Left colon (tissue), 2 donors: ENCODE data around the gene GLUD1. TPM values are rescaled to one million over a fixed set of nuclear protein-coding genes. Genes with fewer than 3 reads are reported as not detected.
"Not testable (repeated sequence)": the region's sequence is repeated elsewhere in the genome, so short reads cannot be mapped to it uniquely, and the experiment has no call there.

Experiments
- ATAC-seq: fragments of 200-7000 bp; cut with Tn5 transposase; one replicate; pipeline ENCODE4 v1.9.1; 2020; ENCODE audit warnings: mild to moderate bottlenecking, moderate library complexity
- DNase-seq, 2 donors: peaks; one replicate each; pipeline ENCODE4 v3.0.0-alpha.2; 2020
- intact Hi-C, 2 donors: fragments of 100-400 bp; cut with DNase I in 1 of 2; cut with micrococcal nuclease in 1 of 2; formaldehyde crosslinking; loops; one replicate each; pipeline versions ENCODE4 v1.11.2 to v1.14.0; 2022; cut with DNase I, micrococcal nuclease
- total RNA-seq, 2 donors: library from RNA; stranded (reverse); fragmentation: NEBNext Ultra II Directional; extraction: Animal tissue kit (Norgen Biotek cat#: 25700); gene quantifications; one replicate each; pipeline ENCODE4 v1.2.1, GENCODE V29; 2021
- donor health status: DM: no; HTN: no; CAD: no.
- donor health status: DM: yes; HTN: yes; CAD: no.

The GLUD1 gene
- total RNA-seq, 2 donors from 2014 or later: 128 to 185 TPM

DNA sequence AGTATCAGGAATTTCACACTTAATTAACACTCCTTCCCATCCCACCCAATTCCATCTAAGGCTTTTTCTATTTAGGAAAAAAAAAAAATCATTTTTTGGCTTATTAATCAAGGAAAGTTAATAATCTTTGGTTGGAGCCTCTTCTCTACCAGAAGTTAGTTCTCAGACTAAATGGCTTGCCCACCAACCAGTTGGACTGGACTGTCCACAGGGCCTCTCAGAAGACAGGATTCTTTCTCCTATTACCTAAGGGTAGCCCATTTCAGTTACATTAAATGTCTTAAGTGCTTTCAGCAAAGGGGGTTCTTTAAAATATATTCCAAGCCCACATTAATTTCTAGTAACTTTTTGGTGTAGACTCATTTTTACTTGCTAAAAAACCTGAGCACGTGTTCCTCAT is 35.2 kb downstream of the GLUD1 start:
- intact Hi-C loops: no loop called here

GRCh38 chr10:87058171-87058570 is 36.5 kb downstream of the GLUD1 start:
- ATAC-seq (no peak), DNase-seq (no peak)
- intact Hi-C loops: no loop called here

More for the DNA sequence above, 35.2 kb downstream of the GLUD1 start:
- no peak for ATAC-seq
- DNase-seq: no peak

DNA sequence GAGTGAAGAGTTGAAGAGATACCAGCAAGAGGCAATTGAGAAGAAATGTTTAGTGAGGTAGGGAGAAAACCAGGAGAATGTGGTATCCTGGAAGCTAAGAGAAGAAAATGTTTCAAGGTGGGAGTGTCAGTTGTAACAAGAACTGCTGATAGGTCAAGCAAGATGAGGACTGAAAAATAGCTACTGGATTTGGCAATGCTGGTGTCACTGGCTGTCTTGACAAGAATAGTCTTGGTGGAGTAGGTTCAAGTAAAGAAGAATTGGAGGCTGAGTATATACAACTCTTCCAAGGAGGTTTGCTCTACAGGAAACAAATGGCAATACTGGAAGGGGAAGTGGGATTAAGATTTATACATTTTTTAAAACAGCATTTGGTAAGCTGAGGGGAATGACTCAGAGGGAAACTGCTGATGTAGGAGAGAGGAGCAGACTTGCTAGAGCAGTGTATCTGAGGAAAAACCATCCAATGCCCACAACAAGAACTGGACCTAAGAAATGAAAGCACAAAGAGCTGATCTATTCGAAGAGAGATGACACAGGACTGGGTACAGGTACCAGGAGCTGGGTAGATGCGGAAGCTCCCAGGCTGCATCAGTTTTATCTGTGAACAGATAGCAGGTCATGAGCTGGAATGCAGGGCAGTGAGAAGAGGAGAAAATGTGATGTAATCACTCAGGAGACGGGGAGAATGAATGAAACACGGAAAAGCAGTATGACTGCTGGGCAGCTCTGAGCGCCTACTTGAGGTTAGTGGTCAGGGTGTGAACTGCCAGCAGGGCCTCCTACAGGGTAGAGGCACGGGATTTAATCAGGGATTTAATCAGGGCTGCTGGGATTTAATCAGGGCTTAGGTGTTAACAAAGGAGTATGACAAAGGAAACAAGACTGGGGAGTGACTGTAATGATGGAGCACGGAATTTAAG is 40.0 kb downstream of the GLUD1 start:
- intact Hi-C loops: no loop called here
- DNase-seq (no peak), ATAC-seq (no peak)

DNA sequence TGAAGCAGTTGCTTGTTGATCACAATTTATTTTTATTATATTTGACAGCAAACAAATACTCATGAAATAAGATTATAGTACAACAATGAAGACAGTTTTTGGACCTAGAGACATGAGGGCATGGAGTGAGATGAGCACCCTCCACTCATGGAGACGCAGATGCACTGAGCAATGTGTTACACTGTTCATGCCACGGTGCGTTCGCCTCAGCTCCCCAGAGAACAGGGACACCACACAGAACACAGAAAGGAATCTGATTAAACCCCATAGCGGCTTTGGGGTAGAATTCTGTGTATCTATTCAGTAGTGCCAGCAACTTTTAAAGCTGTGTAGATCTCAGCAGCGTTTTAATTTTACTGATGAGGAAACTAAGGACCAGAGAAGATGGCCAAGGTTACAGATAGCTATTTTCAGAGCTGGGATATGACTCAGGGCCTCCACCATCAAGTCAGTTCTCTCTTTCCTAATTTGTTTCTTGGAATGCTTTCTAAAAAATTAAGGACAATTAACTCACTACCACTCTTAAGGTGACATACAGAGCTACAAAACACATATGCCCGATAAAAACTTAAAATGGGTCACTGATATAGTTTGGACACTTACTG is 41.0 kb downstream of the GLUD1 start:
- intact Hi-C loops: no loop called here
- ATAC-seq (no peak), DNase-seq (no peak)

GRCh38 chr10:87053111-87053510 is 41.5 kb downstream of the GLUD1 start:
- intact Hi-C loops: no loop called here
- DNase-seq (no peak), ATAC-seq (no peak)

DNA sequence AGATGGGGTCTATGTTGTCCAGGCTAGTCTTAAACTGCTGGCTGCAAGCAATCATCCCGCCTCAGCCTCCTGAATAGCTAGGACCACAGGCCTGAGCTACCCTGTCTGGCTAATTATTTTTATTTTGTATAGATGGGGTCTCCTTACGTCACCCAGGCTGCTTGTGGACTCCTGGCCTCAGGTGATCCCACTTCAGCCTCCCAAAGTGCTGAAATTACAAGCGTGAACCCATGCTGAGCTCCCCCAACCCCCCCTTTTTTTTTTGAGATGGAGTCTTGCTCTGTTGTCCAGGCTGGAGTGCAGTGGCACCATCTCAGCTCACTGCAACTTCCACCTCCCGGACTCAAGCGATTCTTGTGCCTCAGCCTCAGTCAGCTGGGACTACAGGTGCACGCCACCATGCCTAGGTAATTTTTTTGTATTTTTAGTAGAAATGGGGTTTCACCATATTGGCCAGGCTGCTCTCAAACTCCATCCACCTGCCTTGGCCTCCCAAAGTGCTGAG is 49.2 kb downstream of the GLUD1 start:
- DNase-seq (no peak), ATAC-seq (no peak)
- intact Hi-C loops: no loop called here

- DNase-seq, ATAC-seq, intact Hi-C loops: not testable (repeated sequence)
These were observed 51.1 kb downstream of the GLUD1 start for GRCh38 chr10:87043579-87043978.

GRCh38 chr10:87038786-87039185 is 55.9 kb downstream of the GLUD1 start:
- ATAC-seq: peak; percentile 96
- DNase-seq: peak in 1 of 2 donors; percentile 35
- intact Hi-C loops: no loop called here

DNA sequence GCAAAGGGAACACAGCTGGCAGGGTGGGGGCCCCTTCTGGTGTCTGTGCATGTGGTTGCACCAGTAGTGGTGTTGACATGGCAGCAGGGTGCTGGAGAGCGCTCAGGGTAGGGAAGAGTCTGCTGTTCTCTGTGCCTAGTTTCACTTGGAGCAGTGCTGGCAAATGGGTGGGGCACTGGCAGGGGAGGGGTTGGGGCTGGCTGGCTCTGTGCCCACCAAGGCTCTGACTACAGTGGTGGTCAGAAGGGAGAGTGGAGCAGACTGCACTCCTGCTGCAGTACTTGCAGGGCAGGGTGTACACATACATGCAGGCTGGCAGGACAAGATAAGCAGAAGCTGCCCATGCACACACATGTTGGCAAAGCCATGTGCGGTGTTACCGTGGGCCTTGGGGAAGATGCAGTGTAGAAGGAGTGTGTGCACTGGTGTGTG is 56.3 kb downstream of the GLUD1 start:
- DNase-seq (peak in 1 of 2 donors; percentile 17), ATAC-seq (peak; percentile 55)
- intact Hi-C loops: no loop called here

- ATAC-seq (no peak), DNase-seq (no peak)
- intact Hi-C loops: no loop called here
These were observed 58.0 kb downstream of the GLUD1 start for GRCh38 chr10:87036623-87037022.

DNA sequence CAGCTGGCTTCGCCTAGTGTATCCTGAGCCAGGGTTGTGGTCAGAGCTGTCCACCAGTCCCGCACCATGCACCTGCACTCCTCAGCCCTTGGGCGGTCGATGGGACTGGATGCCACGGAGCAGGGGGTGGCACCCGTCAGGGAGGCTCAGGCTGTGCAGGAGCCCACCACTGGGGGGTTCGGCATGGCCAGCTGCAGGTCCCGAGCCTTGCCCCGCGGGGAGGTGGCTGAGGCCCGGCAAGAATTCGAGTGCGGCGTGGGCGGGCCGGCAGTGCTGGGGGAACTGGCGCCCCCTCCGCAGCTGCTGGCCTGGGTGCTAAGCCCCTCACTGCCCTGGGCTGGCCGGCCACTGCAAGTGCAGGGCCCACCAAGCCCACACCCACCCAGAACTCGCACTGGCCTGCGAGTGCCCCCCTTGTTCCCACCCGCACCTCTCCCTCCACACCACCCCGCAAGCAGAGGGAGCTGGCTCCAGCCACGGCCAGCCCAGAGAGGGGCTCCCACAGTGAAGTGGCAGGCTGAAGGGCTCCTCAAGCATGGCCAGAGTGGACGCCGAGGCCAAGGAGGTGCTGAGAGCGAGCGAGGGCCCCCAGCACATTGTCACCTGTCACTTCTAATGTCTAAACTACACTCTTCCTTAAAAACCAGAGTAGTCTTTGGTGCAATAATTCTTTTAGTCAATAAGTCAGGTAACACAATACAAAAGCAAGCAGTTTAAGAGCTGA is 63.6 kb downstream of the GLUD1 start:
- DNase-seq: no peak
- no peak for ATAC-seq
- intact Hi-C loops: no loop called here

- DNase-seq, ATAC-seq, intact Hi-C loops: not testable (repeated sequence)
These were observed 64.2 kb downstream of the GLUD1 start for GRCh38 chr10:87030419-87030818.

- ATAC-seq, intact Hi-C loops, DNase-seq: not testable (repeated sequence)
These were observed 67.7 kb downstream of the GLUD1 start for GRCh38 chr10:87026747-87027508.

DNA sequence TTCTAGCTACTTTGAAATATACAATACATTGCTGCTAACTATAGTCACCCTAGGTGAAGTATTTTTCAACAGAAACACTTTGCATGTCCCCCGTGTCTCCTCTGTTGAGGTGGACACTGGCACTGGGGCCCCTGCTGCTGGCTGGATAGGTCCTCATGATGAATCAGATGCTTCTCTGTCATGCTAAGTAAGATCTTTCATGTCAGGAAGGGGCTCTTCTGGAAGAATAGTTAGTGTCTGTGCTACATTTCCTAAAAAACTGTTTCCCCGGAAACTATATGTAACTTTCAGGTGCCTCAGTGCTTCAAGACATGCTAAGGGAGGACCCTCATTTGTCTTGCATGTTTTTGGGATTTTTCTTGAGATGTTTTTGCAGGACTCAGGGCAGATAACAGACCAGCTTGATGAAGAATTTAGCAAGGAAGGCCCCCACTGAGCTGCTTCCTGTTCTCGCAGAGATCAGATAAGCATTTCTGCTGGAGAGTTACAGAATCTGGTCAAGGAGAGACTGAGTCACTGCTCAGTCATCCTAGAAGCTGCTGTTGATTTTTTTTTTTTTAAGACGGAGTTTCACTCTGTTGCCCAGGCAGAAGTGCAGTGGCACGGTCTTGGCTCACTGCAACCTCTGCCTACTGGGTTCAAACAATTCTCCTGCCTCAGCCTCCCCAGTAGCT is 69.2 kb downstream of the GLUD1 start:
- ATAC-seq, intact Hi-C loops, DNase-seq: not testable (repeated sequence)

- intact Hi-C loops, ATAC-seq, DNase-seq: not testable (repeated sequence)
These were observed 74.6 kb downstream of the GLUD1 start, which contains the start of gene FAM25A for GRCh38 chr10:87020056-87020455. Gene FAM25A (plus strand): TSS chr10:87020294. CDS start chr10:87020325, 31 bp downstream.

DNA sequence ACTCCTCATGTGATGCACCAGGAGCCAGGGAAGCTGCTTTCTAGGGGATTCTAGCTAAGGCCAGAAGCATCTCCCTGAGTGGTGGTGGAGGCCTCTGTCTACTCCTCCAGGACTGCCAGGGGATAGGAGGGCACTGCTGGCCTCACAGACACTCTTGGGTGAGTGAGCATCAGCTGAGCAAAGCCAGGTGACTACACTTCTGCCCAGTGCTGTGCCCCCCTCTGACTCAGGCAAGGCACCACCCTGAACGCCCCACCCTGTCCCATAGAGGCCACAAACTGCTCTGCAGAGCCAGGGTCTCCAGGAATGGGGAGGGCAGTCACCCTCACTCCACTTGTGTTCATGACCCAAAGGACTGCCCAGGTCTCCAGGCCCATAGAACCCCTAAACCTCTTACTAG is 75.1 kb downstream of the GLUD1 start:
- ATAC-seq, DNase-seq, intact Hi-C loops: not testable (repeated sequence)

GRCh38 chr10:87019066-87019465 is 75.6 kb downstream of the GLUD1 start:
- DNase-seq, ATAC-seq, intact Hi-C loops: not testable (repeated sequence)

DNA sequence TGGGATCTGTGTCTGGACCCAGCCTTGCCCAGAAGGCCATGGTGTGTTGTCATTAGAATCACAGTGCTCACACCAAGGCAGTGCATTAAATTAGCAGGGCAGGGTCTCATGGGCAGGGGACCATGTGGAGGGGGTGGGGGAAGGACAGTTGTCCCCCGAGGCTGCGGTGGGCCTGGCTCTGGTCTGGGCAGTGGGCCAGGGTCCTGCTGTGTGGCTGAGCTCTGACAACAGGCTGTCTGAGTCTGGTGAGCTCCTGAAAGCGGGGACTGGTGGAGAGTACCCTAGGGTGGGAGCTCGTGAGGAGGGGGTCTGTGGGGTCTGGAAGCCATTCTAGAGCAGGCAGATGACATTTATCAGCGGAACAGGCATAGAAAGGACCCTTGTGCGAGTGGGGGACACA is 76.5 kb downstream of the GLUD1 start:
- ATAC-seq, DNase-seq: not testable (repeated sequence)

More for the DNA sequence above, 76.5 kb downstream of the GLUD1 start:
- intact Hi-C loops: not testable (repeated sequence)
